Lower leg skin (tissue), 3 donors: ENCODE measurements around the gene KCNH5.

Source experiments
- CTCF ChIP-seq, 3 donors: fragments of 450-650 bp; IDR thresholded peaks; one replicate each; pipeline ENCODE4 v1.5.1; 2016; ENCODE audit warnings: antibody characterized with exemption in 3 of 3, mild to moderate bottlenecking in 3 of 3, moderate library complexity in 2 of 3
- POLR2A ChIP-seq, 2 donors: fragments of 450-650 bp; IDR thresholded peaks; one replicate each; pipeline ENCODE4 v1.6.1; 2016 to 2017; ENCODE audit warnings: antibody characterized with exemption in 2 of 2, mild to moderate bottlenecking in 1 of 2, moderate library complexity in 1 of 2

GRCh38 chr14:62692490-62693106 is 352.7 kb downstream of the KCNH5 start:
- TF ChIP-seq CTCF (IDR thresholded peaks at IDR 0.05) = no peak
- TF ChIP-seq POLR2A (IDR thresholded peaks at IDR 0.05) = no peak
